Mucosa of rectum (tissue), 2 donors: ENCODE data around the gene ZNF280D.

Experiments
- H3K27ac ChIP-seq, 2 donors: one replicate each; pipeline ENCODE4 v1.7.0; 2013; ENCODE audit warnings: inconsistent platforms in 2 of 2, low read depth in 2 of 2, low read length in 2 of 2
- H3K27me3 ChIP-seq, 2 donors: one replicate each; pipeline ENCODE4 v1.7.0; 2013; ENCODE audit warnings: low read length in 2 of 2; ENCODE audit not compliant: control insufficient read depth in 2 of 2, insufficient read depth in 2 of 2
- H3K36me3 ChIP-seq, 2 donors: one replicate each; pipeline ENCODE4 v1.7.0; 2013; ENCODE audit warnings: low read length in 2 of 2; ENCODE audit not compliant: control insufficient read depth in 2 of 2, insufficient read depth in 2 of 2
- H3K4me1 ChIP-seq, 2 donors: one replicate each; pipeline ENCODE4 v1.7.0; 2013; ENCODE audit warnings: low read length in 2 of 2, mild to moderate bottlenecking in 1 of 2; ENCODE audit not compliant: control insufficient read depth in 2 of 2, insufficient read depth in 2 of 2
- H3K4me3 ChIP-seq, 2 donors: one replicate each; pipeline ENCODE4 v1.7.0; 2013; ENCODE audit warnings: low read length in 2 of 2
- H3K9ac ChIP-seq, 2 donors: one replicate each; pipeline ENCODE4 v1.7.0; 2013; ENCODE audit warnings: low read length in 2 of 2, low read depth in 1 of 2, mild to moderate bottlenecking in 1 of 2
- H3K9me3 ChIP-seq, 2 donors: one replicate each; pipeline ENCODE4 v1.7.0; 2013; ENCODE audit warnings: low read length in 2 of 2; ENCODE audit not compliant: control insufficient read depth in 2 of 2
- donor health status: healthy.
- donor health status: Normal muscosa, but diverticular disease.

Gene ZNF280D

GRCh38 chr15:56617628-56618027, 115.7 kb downstream of the ZNF280D start:
- Histone ChIP-seq H3K27ac (no peak overlapping the region), H3K4me1 (no peaks in the 10 kb centered on the region), H3K4me3 (no peak overlapping the region), H3K27me3 (no peaks in the 10 kb centered on the region), H3K36me3 (no peaks in the 10 kb centered on the region), H3K9ac (no peak overlapping the region), H3K9me3 (no peaks in the 10 kb centered on the region)

- H3K27me3 ChIP-seq: no peaks in the 10 kb centered on the region
- no peak overlapping the region for H3K9ac ChIP-seq
- H3K4me3 ChIP-seq: no peak overlapping the region
- H3K27ac ChIP-seq: no peak overlapping the region
- H3K4me1 ChIP-seq: no peaks in the 10 kb centered on the region
- H3K9me3 ChIP-seq: no peaks in the 10 kb centered on the region
- no peaks in the 10 kb centered on the region for H3K36me3 ChIP-seq
These were observed 116.8 kb downstream of the ZNF280D start for GRCh38 chr15:56616551-56616950.

GRCh38 chr15:56613811-56614210, 119.5 kb downstream of the ZNF280D start:
- Histone ChIP-seq H3K36me3 (no peaks in the 10 kb centered on the region), H3K27me3 (no peaks in the 10 kb centered on the region), H3K4me1 (no peaks in the 10 kb centered on the region), H3K9ac (no peak overlapping the region), H3K9me3 (no peaks in the 10 kb centered on the region), H3K27ac (no peak overlapping the region), H3K4me3 (no peak overlapping the region)

- Histone ChIP-seq H3K27me3 (no peaks in the 10 kb centered on the region), H3K9ac (no peak overlapping the region), H3K36me3 (no peaks in the 10 kb centered on the region), H3K27ac (no peak overlapping the region), H3K4me3 (no peak overlapping the region), H3K9me3 (no peaks in the 10 kb centered on the region), H3K4me1 (no peaks in the 10 kb centered on the region)
These were observed 124.3 kb downstream of the ZNF280D start for GRCh38 chr15:56608993-56609392.

- H3K36me3 ChIP-seq: no peaks in the 10 kb centered on the region
These were observed 125.0 kb downstream of the ZNF280D start for GRCh38 chr15:56608140-56608778.

GRCh38 chr15:56602253-56602652, 131.1 kb downstream of the ZNF280D start:
- Histone ChIP-seq H3K9me3 (peaks cover 3 to 5% of the 10 kb centered on the region in 2 donors), H3K27me3 (no peaks in the 10 kb centered on the region), H3K9ac (no peak overlapping the region), H3K4me3 (no peak overlapping the region), H3K4me1 (no peaks in the 10 kb centered on the region), H3K36me3 (no peaks in the 10 kb centered on the region), H3K27ac (no peak overlapping the region)

More at GRCh38 chr15:56608140-56608778, 125.0 kb downstream of the ZNF280D start:
- no peaks in the 10 kb centered on the region for H3K4me1 ChIP-seq
- H3K27me3 ChIP-seq: no peaks in the 10 kb centered on the region
- no peak overlapping the region for H3K27ac ChIP-seq
- H3K9ac ChIP-seq: no peak overlapping the region
- H3K4me3 ChIP-seq: no peak overlapping the region
- H3K9me3 ChIP-seq: no peaks in the 10 kb centered on the region

- no peak overlapping the region for H3K9ac ChIP-seq
These were observed 132.9 kb downstream of the ZNF280D start for GRCh38 chr15:56600380-56600779.

GRCh38 chr15:56598991-56599390, 134.3 kb downstream of the ZNF280D start:
- Histone ChIP-seq H3K36me3 (no peaks in the 10 kb centered on the region), H3K27ac (no peak overlapping the region), H3K4me1 (no peaks in the 10 kb centered on the region), H3K4me3 (no peak overlapping the region), H3K9ac (no peak overlapping the region), H3K27me3 (no peaks in the 10 kb centered on the region), H3K9me3 (peaks cover 3 to 5% of the 10 kb centered on the region in 2 donors)

More at GRCh38 chr15:56600380-56600779, 132.9 kb downstream of the ZNF280D start:
- Histone ChIP-seq H3K27me3 (no peaks in the 10 kb centered on the region), H3K36me3 (no peaks in the 10 kb centered on the region), H3K4me1 (no peaks in the 10 kb centered on the region), H3K27ac (no peak overlapping the region), H3K4me3 (no peak overlapping the region), H3K9me3 (peaks cover 3 to 5% of the 10 kb centered on the region in 2 donors)

GRCh38 chr15:56587686-56588085, 145.6 kb downstream of the ZNF280D start:
- Histone ChIP-seq H3K27ac (no peak overlapping the region), H3K4me1 (no peaks in the 10 kb centered on the region), H3K9ac (no peak overlapping the region), H3K27me3 (no peaks in the 10 kb centered on the region), H3K36me3 (no peaks in the 10 kb centered on the region), H3K4me3 (no peak overlapping the region), H3K9me3 (peaks cover 0 to 3% of the 10 kb centered on the region in 2 donors)

GRCh38 chr15:56586206-56586605, 147.1 kb downstream of the ZNF280D start:
- Histone ChIP-seq H3K36me3 (no peaks in the 10 kb centered on the region), H3K4me1 (no peaks in the 10 kb centered on the region), H3K9me3 (peaks cover 0 to 3% of the 10 kb centered on the region in 2 donors), H3K4me3 (no peak overlapping the region), H3K9ac (no peak overlapping the region), H3K27me3 (no peaks in the 10 kb centered on the region), H3K27ac (no peak overlapping the region)
